Umbilical cord (tissue), 2 donors: ENCODE data around the gene AUP1. TPM values are rescaled to one million over a fixed set of nuclear protein-coding genes. Genes with fewer than 3 reads are reported as not detected.
"Not testable (repeated sequence)": the region's sequence is repeated elsewhere in the genome, so short reads cannot be mapped to it uniquely, and the experiment has no call there.

Source experiments
- DNase-seq: peaks from one replicate; pipeline ENCODE4 v3.0.0-alpha.2; 2015; ENCODE audit warnings: low spot score
- total RNA-seq: library from RNA; depleted of rRNA; stranded (reverse); fragments of >200 nt; gene quantifications from one replicate; pipeline ENCODE4 v1.2.3, GENCODE V29; 2014; ENCODE audit warnings: low replicate concordance; ENCODE audit not compliant: insufficient read depth

Gene AUP1, protein sequence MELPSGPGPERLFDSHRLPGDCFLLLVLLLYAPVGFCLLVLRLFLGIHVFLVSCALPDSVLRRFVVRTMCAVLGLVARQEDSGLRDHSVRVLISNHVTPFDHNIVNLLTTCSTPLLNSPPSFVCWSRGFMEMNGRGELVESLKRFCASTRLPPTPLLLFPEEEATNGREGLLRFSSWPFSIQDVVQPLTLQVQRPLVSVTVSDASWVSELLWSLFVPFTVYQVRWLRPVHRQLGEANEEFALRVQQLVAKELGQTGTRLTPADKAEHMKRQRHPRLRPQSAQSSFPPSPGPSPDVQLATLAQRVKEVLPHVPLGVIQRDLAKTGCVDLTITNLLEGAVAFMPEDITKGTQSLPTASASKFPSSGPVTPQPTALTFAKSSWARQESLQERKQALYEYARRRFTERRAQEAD
- total RNA-seq, result 41.9 TPM

DNA sequence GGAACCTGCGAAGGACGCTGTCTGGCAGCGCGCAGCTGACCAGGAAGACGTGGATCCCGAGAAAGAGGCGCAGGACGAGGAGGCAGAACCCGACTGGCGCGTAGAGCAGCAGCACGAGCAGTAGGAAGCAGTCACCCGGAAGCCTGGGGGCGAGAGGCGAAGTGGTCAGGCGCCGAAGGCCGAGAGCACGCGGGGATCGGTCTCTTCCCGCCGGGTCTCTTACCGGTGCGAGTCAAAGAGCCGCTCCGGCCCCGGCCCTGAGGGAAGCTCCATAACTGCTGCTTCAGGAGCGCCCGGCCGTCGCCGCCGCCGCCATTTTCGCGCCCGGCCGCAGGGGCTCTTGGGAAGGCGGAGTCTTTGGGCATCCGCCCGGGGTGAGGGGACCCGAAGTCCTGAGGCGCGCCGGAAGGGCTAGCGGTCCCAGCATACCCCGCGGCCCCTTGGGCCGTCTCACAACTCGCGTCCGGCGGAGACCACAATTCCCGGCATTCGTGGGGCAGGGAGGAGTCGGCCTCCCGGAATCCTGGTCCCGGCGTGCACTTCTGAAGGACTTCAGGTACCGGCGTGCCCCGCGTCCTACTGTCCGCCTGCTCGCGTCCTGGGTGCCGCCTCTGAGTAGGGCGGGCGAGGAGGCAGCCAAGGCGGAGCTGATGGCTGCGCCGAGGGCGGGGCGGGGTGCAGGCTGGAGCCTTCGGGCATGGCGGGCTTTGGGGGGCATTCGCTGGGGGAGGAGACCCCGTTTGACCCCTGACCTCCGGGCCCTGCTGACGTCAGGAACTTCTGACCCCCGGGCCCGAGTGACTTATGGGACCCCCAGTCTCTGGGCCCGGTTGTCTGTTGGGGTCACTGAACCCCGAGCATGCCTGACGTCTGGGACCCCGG is at the start of gene AUP1, which contains the start of gene HTRA2:
AUP1 (minus strand) TSS at position 350 of the 882 bp plus-strand sequence; CDS start at position 273, 77 bp downstream.
HTRA2 (plus strand) TSS at position 577 of the 882 bp plus-strand sequence; CDS start at position 651, 74 bp downstream.
- peak; percentile 100 for DNase-seq

DNA sequence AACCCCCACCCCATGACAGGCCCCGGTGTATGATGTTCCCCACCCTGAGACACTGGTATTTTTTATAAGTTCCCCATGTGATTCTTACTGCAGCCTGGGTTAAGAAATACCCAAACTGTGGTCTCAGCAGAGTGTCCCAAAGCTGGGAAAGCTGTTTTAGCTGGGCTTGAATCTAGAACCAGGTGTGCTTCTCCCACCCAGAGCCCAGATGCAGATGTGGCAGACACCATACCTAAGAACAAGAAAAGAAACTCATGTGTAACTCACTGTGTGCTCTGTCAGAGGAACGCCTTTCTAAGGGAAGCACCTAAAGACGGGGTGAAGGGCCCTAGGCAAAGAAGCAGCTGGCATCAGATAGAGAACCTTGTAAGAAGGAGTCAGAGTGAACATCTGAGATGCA is 48.9 kb upstream of the AUP1 start:
- no peak for DNase-seq

DNA sequence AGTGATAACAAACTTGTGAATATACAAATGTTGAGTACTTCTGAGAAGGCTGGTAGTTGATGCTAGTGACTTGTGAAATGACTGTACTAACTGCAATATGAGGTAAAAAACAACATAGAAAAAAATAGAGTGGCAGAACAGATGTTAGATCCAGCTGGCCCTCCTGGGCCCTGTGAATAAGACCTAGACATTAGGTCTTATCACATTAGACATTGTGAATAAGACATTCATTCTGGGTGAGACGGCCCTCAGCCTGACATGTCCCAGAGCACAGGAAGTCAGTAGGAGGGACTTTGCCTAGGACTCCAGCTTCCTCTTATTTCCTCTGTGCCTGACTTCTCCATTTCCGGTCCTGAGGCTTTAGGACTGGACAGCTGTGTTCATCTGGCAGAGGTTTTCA is 47.9 kb upstream of the AUP1 start:
- DNase-seq, result peak; percentile 83

DNA sequence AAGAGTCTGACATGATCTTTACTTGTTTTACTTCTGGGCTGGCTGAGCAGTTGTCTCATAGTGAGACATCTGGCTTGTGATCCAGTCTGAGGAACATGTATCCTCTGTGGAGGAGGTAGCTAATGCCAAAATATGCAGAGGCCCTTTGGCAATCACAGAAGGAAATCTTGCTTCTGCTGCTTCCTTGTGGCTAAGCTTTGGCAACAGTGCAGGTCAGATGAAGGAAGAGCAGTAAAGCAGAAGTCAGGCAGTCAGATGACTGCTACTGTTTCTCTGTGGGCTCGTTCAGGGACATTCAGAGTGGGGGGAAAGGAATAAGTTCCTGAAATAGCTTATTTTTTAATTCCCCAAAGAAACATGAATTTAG is 47.3 kb upstream of the AUP1 start:
- DNase-seq, result peak; percentile 84

DNA sequence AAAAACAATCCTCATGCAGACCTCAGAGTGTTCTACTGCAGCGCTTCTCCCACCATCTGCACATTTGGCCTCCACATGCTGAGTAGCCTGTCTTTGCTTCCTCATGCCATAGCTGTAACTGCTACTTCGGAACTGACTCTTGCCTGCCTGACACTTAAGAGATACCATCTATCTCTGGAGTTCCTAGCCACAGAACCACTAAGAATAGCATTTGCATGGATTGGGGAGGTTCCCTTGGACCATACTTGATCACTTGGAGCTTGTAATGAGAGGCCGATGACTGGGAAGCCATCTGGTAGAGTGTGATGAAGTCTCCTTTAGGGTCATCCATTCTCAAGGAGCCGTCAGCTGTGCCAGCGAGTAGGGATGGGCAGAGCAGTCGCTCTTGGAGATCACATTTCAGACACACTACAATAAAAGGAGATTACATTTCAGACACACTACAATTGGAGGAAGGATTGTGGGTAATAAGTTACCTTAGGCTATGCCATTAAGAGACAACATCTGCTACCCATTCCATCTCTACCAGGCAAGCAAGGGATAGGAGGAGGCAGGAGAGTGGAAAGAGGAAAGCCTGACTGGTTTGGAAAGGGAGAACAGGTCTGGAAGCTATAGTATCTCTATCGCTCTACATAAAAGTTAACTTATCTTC is 46.8 kb upstream of the AUP1 start:
- no peak for DNase-seq

DNA sequence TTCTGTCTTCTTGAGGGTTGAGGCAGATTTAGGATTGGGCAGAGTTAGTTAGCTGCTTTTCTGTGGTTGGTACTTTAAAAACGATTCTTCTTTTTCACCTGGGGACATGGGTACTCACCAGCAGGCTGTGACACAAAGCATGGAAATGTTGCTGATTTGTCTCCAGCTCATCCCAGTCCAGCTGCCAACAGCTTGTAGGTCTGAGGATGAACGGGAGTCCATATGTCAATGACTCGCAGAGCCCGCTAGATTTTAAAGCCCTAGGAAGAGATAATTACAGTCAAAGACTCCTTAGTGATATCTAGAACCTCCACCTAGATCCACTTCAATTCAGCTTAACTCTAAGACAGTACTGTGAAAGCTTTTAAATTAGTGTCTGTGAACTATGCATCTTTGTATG is 45.8 kb upstream of the AUP1 start:
- DNase-seq, result no peak

DNA sequence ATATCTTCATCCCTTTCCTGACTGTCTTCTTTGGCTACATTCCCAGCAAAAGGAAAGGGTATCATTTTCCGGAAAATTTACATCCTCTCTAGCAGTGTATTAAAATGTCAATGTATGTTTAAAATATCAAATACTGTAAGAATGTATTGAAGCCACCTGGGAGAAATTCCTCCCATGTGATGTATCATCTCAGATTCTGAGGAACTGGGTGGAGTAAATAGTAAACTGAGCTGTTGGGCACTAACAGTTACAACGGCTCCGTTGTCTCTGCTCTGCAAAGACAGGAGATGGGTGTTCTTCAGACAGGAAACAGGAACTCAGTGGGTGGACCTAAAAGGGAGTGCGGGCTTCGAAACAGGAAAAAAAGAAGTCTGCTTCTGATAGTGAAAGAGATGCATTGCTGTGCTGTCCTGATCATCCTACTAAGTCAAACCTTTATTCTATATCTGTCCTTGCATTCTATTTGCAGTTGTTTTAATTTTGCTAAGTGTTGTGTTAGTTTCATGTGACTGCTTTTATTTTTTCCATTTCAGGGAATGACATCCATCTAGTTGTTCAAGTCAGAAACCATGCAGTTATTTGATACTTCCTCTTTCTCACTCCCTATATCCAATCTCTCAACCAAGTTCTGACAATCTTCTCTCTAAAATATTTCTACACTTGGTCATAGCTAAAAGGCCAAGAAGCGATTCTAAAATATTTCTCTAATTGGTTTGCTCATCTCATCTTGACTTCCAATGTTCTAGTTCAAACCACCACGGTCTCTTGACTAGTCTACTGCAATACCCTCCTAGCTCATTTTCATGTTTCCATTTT is 44.4 kb upstream of the AUP1 start:
- peak; percentile 40 for DNase-seq

DNA sequence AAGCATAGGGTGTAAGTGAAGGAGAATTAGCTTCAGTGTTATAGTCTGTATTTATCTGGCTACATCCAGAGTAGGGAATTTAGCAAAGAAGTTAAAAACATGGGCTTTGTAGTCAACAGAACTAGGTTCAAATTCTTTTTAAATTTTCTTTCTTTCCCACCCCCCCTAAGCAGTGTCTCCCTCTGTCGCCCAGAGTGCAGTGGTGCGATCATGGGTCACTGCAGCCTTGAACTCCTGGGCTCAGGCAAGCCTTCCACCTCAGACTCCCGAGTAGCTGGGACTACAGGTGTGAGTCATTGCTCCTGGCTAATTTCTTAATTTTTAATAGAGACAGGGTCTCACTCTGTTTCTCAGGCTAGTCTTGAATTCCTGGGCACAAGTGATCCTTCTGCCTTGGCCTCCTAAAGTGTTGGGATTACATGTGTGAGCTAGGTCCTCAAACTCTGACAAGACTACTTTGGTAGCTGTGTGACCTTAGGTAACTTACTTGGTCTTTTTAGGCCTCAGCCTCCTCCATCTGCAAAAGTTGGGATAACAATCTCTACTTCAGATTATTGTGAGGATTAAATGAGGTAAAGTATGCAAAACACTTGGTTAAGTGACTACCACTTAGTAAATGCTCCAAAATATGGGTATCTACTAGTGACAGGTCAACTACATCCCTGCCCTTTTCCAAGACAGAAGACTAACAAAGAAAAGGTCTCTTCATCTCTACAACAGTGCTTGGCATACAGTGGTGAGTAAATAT is 42.8 kb upstream of the AUP1 start:
- no peak for DNase-seq

DNA sequence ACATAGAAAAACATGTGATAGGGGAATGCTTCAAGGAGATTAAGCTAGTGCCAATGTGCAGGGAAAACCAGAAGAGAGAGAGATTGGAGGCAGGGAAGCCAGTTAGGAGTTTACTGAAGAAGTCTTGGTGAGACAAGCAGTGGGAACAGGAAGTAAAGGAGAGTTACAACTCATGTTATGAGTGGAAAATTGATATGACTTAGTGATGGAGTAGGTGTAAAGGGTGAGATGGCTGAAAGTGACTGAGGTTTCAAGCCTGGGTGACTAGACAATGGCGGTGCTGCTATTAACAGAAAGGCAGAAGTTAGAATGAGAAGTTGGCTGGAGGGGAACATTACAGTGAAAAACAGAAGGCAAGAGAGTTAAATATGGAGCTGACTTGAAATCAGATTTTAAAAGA is 41.6 kb upstream of the AUP1 start:
- DNase-seq, result no peak

DNA sequence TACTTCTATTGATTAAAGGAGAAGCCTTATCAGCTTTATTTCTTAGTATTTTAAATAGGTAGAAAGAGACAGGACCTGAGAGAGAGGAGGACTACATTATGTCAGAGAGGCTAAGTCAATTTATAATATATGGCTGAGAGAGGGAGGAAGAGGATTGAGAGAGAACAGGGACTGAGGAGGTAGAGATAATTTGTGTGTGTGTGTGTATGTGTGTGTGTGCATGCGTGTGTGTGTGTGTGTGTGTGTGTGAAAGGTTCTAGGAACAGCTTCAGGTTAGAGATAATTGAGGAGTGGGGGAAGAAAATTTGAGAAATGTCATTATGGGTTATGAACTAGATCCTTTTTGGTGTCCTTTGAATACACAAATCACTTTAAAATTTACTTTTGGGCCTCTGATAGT is 40.2 kb upstream of the AUP1 start:
- no peak for DNase-seq

DNA sequence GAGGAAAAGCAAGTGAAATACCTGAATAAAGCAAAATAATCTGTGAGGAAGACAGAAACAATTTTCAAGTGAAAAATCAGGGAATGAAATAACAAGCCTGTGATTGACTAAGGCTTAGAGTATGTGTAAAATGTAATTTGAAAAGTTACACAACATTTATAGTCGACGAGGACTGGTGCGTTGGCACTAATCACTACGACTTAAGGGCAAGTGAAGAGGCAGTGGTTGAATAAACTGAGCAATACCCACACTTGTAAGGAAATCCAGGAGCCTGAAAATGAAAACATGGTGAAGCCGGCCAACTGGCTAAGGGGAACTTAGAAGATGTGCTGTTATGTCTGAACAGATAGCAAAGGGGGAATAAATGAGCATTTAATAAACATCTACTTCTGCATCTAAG is 38.4 kb upstream of the AUP1 start:
- no peak for DNase-seq

DNA sequence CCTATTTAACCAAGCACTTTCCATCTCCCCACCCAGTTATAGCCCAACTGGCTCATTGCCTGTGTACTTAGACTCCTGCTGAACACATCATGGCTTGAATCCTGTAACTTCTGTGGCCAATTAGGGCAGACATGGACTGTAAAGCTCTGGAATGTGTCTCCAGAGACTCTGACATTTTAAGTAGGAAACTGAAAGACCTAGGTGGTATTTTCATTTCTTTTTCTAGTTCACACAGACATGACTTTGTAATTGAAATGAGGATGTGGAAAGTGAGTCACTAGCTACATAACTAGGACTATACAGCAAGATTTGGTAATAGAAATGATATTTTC is 37.2 kb upstream of the AUP1 start:
- peak; percentile 21 for DNase-seq

DNA sequence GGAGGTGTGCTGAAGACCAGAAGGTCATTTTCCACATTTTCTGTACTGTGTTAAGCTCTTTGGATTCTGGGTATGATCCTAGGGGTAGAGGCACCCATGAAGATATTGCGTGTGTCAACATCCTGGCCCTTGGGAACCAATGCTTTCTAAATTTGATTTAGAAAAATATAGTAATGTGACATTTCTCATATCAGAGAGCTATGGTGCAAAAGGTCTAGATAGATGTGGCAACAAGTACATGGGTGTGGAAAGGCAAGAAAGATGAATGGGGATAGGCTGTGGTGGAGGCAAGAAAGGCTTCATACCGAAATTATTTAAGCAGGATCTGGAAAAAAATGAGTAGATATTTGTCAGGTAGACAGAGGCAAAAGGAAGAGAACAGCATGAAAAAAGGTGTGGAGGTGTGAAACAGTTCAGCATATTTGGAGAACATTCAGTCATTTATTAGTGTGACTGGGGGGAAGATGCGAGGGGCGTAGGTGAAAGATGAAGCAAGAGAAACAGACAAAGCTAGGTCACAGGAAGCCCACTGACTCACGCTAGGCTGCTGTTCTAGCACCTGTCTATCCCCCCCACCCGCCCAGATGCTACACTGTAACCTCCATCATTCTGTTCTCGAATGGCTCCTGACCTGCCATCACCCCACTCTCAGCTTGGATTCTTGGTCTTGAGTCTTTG is 36.7 kb upstream of the AUP1 start:
- no peak for DNase-seq

DNA sequence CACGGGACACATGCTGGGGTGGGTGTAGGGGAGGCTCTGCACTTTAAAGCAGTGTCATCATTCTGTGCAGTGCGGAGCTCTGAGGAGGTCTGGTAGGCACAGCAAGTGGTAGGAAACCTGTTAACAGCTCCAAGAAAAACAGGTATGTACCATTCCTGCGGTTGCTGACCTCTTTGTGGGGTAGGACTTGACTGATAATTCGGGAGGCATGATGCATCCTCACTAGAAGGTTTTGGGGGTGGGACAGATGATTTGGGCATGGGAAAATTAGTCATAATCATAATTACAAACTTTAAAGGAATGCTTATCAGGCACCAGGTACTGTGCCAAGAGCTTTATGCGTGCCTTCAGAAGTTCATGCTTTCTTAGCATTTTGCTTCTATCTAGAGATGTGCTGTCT is 34.7 kb upstream of the AUP1 start:
- no peak for DNase-seq

DNA sequence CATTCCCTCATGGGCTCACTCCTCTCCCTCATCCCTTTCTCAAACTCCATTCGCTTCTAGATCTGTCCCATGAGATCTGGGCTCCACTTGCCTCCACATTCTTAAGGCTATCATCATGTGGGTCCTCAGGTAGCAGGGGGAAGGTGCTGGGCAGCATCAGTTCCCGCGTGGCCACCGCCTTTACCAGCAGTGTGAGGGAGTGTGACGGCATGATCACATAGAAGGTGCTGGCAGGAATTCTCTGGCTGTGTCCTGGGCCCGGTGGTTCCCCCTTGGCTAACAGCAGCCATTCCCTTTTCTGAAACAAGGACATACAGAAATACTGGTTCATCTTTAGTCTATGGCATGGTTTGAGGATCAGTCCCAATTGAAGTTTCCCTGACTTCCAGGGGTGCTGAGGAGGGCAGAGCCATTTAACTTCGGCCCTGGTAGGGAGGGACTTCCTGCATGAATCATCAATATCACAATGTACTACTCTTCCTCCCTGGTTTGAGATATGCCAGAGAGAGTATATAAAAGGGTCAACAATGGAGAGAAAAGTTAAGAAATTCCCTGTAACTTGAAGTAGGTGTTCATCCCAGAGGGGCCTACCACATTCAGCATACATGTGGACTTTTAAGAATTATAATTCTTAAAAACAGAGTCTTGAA is 32.7 kb upstream of the AUP1 start:
- no peak for DNase-seq

DNA sequence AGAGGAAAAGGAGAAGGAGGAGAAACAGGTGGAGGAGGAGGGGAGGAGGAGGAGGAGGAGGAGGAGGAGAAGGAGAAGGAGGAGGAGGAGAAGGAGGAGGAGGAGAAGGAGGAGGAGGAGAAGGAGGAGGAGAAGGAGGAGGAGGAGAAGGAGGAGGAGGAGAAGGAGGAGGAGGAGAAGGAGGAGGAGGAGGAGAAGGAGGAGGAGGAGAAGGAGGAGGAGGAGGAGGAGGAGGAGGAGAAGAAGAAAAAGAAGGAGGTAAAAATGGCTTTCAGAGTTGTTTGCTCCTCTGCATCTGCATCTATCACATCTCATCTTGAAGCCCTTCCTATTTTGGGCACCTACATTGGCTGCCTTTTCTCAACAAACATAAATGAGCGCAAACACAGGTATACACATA is 31.5 kb upstream of the AUP1 start:
- DNase-seq, result not testable (repeated sequence)

DNA sequence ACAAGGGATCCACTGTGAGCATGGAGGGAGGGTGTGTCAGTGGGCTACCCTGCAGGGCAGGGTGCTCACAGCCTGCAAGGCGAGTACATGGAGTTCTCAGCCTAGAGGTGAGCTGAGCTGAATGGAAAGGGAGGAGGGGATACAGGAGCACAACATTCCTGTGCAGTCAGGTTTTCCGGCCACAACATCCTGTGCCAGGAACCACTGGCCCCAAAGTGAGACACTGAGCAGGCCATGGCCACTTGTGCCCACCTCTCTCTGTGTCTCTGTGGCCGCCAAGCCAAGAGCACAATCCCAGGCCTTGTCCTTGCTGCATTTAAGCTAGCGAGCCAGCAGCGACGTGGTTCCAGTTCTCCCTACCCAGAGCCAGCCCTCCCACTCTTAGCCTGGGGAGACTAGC is 31.1 kb upstream of the AUP1 start:
- DNase-seq, result no peak

DNA sequence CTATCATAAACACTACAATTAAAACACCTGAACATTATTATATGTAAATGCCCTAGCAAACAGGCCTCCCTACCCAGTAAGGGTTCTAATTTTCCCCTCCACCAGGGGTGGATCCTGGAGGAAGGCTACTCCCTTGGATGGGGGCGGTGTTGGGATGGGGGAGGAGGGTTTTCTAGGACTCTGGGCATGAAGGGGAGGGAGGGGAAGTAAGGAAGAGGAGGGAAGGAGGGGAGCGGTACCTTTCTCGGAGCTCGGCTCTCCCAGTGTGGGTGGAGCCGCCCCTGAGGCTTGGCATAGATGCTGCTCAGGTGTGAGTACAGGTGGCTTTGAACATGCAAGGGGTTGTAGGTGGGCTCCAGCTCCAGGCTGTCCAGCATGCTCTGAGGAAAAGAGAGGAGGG is 30.4 kb upstream of the AUP1 start:
- no peak for DNase-seq
